NB4 (cell line): ENCODE results near the gene HTR5A.

Experiments used
- CTCF ChIP-seq: IDR thresholded peaks from one replicate; pipeline ENCODE4 v1.5.1; 2012; ENCODE audit warnings: low read depth, low read length
- POLR2A ChIP-seq: IDR thresholded peaks from 2 replicates; pipeline ENCODE4 v1.6.1; 2011; ENCODE audit warnings: mild to moderate bottlenecking; ENCODE audit not compliant: insufficient read length; ENCODE audit errors: extremely low read depth

DNA sequence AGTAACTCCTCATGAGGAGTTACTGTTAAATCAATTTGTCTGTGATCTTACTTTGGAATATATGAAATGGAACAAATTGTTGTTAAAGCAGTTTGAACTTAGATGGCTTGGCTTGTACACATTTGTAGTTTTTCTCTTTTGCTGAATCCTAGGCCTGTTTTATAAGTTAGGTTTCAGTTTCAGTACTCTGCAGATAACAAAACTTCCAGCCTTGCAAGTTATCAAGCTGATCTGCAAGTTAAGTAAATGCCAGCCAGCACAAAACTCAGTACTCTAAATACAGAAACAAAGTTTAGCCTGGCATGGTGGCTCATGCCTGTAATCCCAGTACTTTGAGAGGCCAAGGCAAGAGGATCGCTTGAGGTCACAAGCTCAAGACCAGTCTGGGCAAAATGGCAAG is 42.2 kb upstream of the HTR5A start:
- TF ChIP-seq CTCF (no peak), POLR2A (no peak)
